Nephron progenitor cell (in vitro differentiated cells): Measurements from ENCODE around the gene P2RY8.

ENCODE experiments used
- DNase-seq: peaks from one replicate; pipeline ENCODE4 v3.0.0; 2021
- H3K27ac Mint-ChIP-seq: 2 replicates; pipeline ENCODE4 v1.8.0; 2021; ENCODE audit warnings: mild to moderate bottlenecking, moderate library complexity, mixed read lengths
- H3K27me3 Mint-ChIP-seq: 2 replicates; pipeline ENCODE4 v1.8.0; 2021; ENCODE audit warnings: mild to moderate bottlenecking, low read depth, mixed read lengths; ENCODE audit not compliant: poor library complexity
- H3K36me3 Mint-ChIP-seq: 2 replicates; pipeline ENCODE4 v1.8.0; 2021; ENCODE audit warnings: low read depth, mixed read lengths
- H3K4me1 Mint-ChIP-seq: 2 replicates; pipeline ENCODE4 v1.8.0; 2021; ENCODE audit warnings: mixed read lengths
- H3K4me3 Mint-ChIP-seq: 2 replicates; pipeline ENCODE4 v1.8.0; 2021; ENCODE audit warnings: mild to moderate bottlenecking, moderate library complexity, mixed read lengths
- H3K9me3 Mint-ChIP-seq: 2 replicates; pipeline ENCODE4 v1.8.0; 2021; ENCODE audit warnings: mild to moderate bottlenecking, moderate library complexity, mixed read lengths
- TF ChIP-seq, protein P1 (sequence below): fragments of 200-600 bp; sonication (generic); IDR thresholded peaks from 2 replicates; pipeline ENCODE4 v1.5.0; 2021; ENCODE audit warnings: antibody characterized with exemption

P2RY8 gene

DNA sequence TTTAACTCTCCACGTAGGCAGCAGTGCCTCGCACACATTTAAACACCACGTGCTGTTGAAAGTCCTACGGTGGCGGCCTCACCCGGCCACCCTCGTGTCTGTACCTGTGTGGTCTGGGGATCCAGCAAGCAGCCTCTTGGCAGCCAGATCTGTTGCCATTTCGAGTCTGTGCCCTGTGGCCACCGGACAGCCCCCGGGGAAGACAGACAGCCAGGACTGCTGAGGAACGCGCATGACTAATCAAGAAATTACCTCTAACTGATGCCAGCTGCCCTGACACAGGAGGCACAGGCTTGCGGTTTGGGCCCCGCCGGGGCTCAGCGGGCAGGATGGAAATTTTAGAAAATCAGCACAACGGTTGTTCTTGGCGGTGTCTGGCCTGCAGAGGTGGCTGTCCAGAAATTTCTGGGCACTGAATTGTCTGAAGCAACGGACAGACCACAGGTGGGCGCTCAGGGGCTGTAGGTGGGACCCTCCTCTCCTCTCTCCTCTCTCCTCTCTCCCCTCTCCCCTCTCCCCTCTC is 68.7 kb downstream of the P2RY8 start:
- H3K27ac Mint-ChIP-seq = no peak overlapping the region
- H3K27me3 Mint-ChIP-seq = peaks cover 12% of the 10 kb centered on the region
- peaks cover 8% of the 10 kb centered on the region for H3K9me3 Mint-ChIP-seq
- no peak overlapping the region for H3K4me3 Mint-ChIP-seq
- no peaks in the 10 kb centered on the region for H3K36me3 Mint-ChIP-seq
- peaks cover 10% of the 10 kb centered on the region for H3K4me1 Mint-ChIP-seq
- no peak for DNase-seq
- TF ChIP-seq, protein P1, sequence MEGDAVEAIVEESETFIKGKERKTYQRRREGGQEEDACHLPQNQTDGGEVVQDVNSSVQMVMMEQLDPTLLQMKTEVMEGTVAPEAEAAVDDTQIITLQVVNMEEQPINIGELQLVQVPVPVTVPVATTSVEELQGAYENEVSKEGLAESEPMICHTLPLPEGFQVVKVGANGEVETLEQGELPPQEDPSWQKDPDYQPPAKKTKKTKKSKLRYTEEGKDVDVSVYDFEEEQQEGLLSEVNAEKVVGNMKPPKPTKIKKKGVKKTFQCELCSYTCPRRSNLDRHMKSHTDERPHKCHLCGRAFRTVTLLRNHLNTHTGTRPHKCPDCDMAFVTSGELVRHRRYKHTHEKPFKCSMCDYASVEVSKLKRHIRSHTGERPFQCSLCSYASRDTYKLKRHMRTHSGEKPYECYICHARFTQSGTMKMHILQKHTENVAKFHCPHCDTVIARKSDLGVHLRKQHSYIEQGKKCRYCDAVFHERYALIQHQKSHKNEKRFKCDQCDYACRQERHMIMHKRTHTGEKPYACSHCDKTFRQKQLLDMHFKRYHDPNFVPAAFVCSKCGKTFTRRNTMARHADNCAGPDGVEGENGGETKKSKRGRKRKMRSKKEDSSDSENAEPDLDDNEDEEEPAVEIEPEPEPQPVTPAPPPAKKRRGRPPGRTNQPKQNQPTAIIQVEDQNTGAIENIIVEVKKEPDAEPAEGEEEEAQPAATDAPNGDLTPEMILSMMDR = no peak

DNA sequence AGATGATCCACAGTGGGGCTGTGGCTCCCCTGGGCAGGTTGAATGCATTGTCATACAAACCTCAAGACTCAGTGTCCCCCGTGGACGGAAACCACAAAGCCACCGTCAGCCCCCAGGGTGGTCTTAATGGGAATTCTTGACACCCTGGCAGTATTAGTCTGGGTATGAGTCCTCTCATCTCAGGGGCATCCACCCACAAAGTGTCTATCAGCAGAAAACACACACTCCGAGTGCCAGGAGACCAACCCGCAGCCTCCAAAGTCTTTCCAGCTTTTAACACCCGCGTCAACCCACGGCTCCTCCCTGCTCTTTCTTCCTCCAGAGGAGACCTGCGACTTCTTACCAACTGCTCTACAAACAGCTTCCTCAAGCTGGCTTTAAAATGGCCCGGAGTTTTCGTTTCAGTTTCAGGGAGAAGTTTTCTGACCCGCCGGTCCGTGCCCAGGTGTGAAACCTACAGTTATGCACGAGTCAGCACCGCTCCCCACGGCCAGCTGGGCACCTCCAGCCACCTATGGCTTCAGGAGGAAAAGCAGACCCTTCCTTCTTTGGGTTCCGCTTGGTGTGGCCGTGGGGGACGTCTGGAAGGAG is 69.9 kb downstream of the P2RY8 start:
- Mint-ChIP-seq H3K27me3 (peaks cover 8% of the 10 kb centered on the region), H3K9me3 (peaks cover 2% of the 10 kb centered on the region), H3K36me3 (no peaks in the 10 kb centered on the region), H3K4me1 (peaks cover 13% of the 10 kb centered on the region), H3K4me3 (no peak overlapping the region), H3K27ac (peak overlapping the region; percentile 39)
- TF ChIP-seq, protein P1 = no peak
- no peak for DNase-seq

DNA sequence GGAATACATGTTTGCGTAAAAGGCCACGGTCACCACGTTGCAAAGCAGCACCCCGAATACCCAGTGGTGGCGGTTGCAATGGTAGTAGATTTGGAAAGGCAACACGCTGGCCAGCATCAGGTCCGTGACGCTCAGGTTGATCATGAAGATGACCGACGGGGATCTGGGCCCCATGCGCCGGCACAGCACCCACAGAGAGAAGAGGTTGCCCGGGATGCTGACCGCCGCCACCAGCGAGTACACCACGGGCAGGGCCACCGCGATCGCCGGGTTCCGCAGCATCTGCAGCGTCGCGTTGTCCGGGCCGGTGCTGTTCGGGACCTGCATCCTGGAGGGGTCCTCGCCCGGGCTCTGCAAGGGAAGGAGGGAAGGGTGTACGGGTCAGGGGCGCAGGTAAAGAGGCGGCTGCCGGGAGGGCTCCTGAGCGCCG is 70.7 kb downstream of the P2RY8 start:
- peaks cover 9% of the 10 kb centered on the region for H3K4me1 Mint-ChIP-seq
- no peaks in the 10 kb centered on the region for H3K9me3 Mint-ChIP-seq
- peaks cover 8% of the 10 kb centered on the region for H3K27me3 Mint-ChIP-seq
- DNase-seq = no peak
- H3K36me3 Mint-ChIP-seq = no peaks in the 10 kb centered on the region
- H3K27ac Mint-ChIP-seq = no peak overlapping the region
- H3K4me3 Mint-ChIP-seq = no peak overlapping the region
- TF ChIP-seq, protein P1 = no peak

DNA sequence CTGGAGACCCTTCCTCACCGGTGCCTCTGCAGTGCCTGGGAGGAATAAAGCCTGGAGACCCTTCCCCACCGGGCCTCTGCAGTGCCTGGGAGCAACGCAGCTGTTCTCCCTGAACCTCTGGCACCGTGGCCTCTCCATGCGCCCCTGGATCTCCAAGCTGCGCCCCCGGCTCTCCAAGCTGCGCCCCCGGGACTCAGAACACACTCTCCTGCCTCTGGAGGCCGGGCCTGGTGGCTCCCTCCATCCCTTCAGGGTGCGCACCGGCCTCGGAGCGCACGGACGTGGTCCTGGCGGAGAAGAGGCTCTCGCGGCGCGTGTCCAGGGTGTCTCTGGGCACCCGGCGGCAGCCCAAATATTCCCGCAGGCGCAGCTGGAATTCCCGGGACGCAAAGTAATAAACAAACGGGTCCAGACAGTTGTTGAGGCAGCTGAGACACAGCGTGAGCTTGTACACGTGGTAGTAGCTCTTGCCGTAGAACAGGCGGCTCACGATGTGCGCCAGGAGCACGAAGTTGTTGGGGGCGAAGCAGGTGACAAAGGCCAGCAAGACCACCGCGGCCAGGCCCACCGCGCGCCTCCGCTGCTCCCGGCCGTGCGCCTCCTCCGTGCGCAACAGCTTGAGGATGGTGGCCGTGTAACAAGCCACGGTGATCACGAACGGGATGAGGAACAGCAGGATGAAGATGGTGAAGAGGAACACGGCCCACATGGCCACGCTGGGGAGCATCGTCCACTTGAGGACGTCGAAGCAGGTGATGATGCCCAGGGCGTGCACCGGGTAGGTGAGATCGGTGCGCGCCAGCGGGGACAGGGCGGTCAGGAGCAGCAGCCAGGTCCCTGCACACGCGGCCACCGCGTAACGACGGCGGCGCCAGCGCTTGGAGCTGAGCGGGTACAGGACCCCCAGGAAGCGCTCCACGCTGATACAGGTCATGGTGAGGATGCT is 71.4 kb downstream of the P2RY8 start:
- TF ChIP-seq, protein P1 = no peak
- DNase-seq = no peak
- Mint-ChIP-seq H3K4me3 (no peak overlapping the region), H3K27ac (no peak overlapping the region), H3K9me3 (no peaks in the 10 kb centered on the region), H3K36me3 (no peaks in the 10 kb centered on the region), H3K27me3 (peaks cover 8% of the 10 kb centered on the region), H3K4me1 (peaks cover 9% of the 10 kb centered on the region)

DNA sequence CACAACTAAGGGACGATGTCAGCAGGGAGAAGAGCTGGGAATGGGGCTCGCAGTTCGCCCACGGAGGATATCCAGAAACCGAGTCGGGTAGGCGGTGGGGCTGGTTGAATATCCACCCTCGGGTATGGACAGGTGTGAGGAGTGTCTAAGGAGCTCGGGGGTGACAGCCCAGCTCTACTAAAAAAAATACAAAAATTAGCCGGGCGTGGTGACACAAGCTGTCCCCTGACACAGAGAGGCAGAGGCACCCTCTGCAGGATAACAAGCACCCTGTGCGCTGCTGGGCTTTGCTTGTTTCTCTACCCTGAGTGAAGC is 72.1 kb downstream of the P2RY8 start:
- H3K4me1 Mint-ChIP-seq = peaks cover 9% of the 10 kb centered on the region
- H3K4me3 Mint-ChIP-seq = no peak overlapping the region
- TF ChIP-seq, protein P1 = no peak
- no peaks in the 10 kb centered on the region for H3K9me3 Mint-ChIP-seq
- no peak overlapping the region for H3K27ac Mint-ChIP-seq
- peaks cover 8% of the 10 kb centered on the region for H3K27me3 Mint-ChIP-seq
- DNase-seq = no peak
- H3K36me3 Mint-ChIP-seq = no peaks in the 10 kb centered on the region
